GM12872 (cell line): Measurements from ENCODE around the gene DCHS1.

Source experiments
- CTCF ChIP-seq: IDR thresholded peaks from 3 replicates; pipeline ENCODE4 v1.5.1; 2011; ENCODE audit warnings: low read depth, mild to moderate bottlenecking, low read length, moderate library complexity; ENCODE audit not compliant: insufficient read depth

DCHS1 gene

GRCh38 chr11:6663794-6664469, 8.3 kb upstream of the DCHS1 start:
- TF ChIP-seq CTCF, result no peak

DNA sequence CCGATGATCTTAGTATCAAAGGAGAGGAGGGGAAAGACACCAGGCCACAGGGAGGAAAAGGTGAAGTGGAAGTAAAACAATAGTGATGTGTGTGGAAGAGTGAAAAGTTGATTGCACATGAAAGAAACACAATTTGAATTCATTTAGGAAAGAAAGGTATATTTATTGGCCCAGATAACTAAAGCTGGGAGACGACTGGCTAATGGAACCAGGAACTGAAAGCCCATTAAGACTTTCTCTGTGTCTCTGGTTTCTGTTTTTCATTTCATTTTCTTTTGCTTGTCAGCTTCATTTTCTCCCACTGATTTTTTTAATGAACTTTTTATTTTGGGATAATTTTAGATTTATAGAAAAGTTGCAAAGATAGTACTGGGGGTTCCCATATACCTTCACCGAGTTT, 5.1 kb upstream of the DCHS1 start:
- TF ChIP-seq CTCF, result no peak

GRCh38 chr11:6658647-6659046, 3.0 kb upstream of the DCHS1 start:
- TF ChIP-seq CTCF, result no peak

GRCh38 chr11:6657346-6657745, 1.7 kb upstream of the DCHS1 start:
- no peak for TF ChIP-seq CTCF

- TF ChIP-seq CTCF, result no peak
Measured at GRCh38 chr11:6656936-6657335, 1.3 kb upstream of the DCHS1 start.

DNA sequence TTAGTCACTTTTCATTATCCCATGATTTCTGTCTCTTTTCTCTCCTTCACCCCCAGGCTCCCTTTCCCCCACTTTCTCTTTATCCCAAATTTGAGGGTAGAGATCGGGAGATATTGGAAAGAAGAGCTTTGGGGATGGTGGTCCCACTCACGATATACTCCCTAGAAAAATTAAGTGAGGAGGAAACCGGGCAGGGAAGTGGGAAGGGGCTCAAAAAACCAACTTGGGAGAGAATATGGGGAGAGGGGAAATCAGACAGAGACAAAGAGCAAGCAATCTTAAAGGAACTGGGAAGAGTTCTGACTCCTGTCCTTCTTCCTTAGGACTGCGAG, 941 bp upstream of the DCHS1 start:
- no peak for TF ChIP-seq CTCF

DNA sequence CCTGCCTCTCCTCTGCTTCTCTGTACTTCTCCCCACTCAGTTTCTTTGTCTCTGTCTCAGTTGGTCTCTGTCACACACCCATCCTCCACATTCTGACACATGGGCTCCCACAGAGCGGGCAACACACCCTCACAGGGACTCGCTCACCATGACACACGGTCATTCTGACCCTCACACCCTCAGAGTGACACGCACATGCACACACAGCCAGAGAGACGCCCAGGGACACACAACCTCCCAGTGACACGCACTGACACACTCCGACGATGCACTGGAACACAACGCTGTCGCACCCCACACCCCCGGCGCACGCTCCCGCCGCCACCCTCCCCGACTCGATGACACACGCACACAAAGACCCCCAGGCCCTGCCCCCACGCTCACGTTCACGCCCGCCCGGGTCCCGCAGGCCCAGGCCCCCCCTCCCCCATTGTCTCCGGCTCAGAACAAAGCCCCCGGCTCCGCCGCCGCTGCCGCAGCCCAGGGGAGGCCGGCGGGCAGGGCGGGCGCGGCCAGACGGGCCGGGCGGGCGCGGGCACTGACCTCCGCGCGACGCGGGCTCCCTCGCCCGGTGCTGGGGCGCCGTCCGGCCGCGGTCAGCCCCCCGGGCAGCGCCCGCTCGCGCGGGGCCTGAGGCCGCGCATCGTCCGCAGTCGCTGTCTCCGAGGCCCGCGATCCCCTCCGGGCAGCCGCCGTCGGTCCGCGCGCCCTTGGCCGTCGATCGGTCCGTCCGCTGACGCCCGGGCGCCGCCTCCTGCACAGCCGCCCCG, 404 bp downstream of the DCHS1 start:
- no peak for TF ChIP-seq CTCF
